BJ (cell line): ENCODE measurements around the gene CLASRP. TPM values are rescaled to one million over a fixed set of nuclear protein-coding genes. Genes with fewer than 3 reads are reported as not detected.
"Not testable (repeated sequence)": the region's sequence is repeated elsewhere in the genome, so short reads cannot be mapped to it uniquely, and the experiment has no call there.

Source experiments
- CTCF ChIA-PET: fragments of 350-600 bp; formaldehyde crosslinking; extraction: SDS; loops from one replicate; lab custom pipeline; 2021; ENCODE audit warnings: antibody characterized with exemption, inconsistent platforms; lab: Yijun Ruan, JAX
- POLR2A ChIA-PET: fragments of 300-600 bp; sonication (Branson Sonifier 250); formaldehyde crosslinking; extraction: SDS; loops from one replicate; lab custom pipeline; 2021; ENCODE audit warnings: antibody characterized with exemption; lab: Charles Lee
- DNase-seq: peaks from one replicate; pipeline ENCODE4 v3.0.0-alpha.2; 2011; ENCODE audit warnings: low read depth
- H3K27me3 ChIP-seq: 2 replicates; pipeline ENCODE4 v1.6.0; 2011; ENCODE audit warnings: low read length; ENCODE audit not compliant: control insufficient read depth, insufficient read depth
- H3K36me3 ChIP-seq: 2 replicates; pipeline ENCODE4 v1.5.1; 2011; ENCODE audit warnings: low read length; ENCODE audit not compliant: control insufficient read depth, insufficient read depth
- H3K4me3 ChIP-seq: 2 replicates; pipeline ENCODE4 v1.5.1; 2011; ENCODE audit warnings: low read depth, mild to moderate bottlenecking, control low read depth, low read length
- polyA plus RNA-seq: library from polyadenylated mRNA; depleted of rRNA; stranded (reverse); fragments of >200 nt; gene quantifications from 2 replicates; pipeline ENCODE4 v1.2.3, GENCODE V29; 2011; rRNA removed
- small RNA-seq: library from RNA; depleted of rRNA; stranded (forward); fragments of <200 nt; gene quantifications from one replicate; pipeline ENCODE3, GENCODE V24; 2012; ENCODE audit warnings: low replicate concordance, low read depth; ENCODE audit not compliant: insufficient read length
- TF ChIP-seq, protein P1 (sequence below): IDR thresholded peaks from 2 replicates; pipeline ENCODE4 v1.5.1; 2011; ENCODE audit warnings: low read depth, mild to moderate bottlenecking, control low read depth, inconsistent platforms, low read length, moderate library complexity; ENCODE audit not compliant: insufficient read depth

CLASRP gene
- polyA plus RNA-seq, 1 experiment = 15.9 TPM

DNA sequence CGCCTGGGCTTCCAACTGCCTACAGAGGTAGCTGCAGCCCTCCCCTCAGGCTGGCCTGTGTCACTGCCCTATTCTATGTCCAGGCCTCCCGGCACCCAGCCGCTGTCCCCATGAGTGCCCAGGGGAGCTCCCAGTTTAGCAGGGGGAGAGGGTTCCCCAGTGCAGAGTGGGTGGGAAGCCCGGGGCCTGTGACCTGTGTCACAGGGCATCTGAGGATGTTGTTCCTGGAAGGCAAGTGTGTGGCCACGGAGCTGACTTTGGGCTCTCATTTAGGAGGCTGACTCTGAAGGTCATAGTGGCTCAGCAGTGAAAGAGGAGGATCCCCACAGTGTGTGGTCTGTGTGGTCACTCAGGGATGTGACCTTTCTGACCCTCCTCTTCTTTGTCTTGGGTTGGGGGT lies 79.3 kb downstream of the CLASRP start:
- CTCF ChIA-PET = interaction anchor here (1.0 kb wide), 1 partner anchor 10 kb away, joined by 3 read pairs; no protein-coding TSS in a partner anchor
- H3K27me3 ChIP-seq = no peaks in the 10 kb centered on the region
- DNase-seq = no peak
- POLR2A ChIA-PET = no interaction called here
- TF ChIP-seq, protein P1, sequence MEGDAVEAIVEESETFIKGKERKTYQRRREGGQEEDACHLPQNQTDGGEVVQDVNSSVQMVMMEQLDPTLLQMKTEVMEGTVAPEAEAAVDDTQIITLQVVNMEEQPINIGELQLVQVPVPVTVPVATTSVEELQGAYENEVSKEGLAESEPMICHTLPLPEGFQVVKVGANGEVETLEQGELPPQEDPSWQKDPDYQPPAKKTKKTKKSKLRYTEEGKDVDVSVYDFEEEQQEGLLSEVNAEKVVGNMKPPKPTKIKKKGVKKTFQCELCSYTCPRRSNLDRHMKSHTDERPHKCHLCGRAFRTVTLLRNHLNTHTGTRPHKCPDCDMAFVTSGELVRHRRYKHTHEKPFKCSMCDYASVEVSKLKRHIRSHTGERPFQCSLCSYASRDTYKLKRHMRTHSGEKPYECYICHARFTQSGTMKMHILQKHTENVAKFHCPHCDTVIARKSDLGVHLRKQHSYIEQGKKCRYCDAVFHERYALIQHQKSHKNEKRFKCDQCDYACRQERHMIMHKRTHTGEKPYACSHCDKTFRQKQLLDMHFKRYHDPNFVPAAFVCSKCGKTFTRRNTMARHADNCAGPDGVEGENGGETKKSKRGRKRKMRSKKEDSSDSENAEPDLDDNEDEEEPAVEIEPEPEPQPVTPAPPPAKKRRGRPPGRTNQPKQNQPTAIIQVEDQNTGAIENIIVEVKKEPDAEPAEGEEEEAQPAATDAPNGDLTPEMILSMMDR = no peak
- H3K4me3 ChIP-seq = no peak overlapping the region
- no peaks in the 10 kb centered on the region; the same call in none of the 2 replicates for H3K36me3 ChIP-seq

GRCh38 chr19:45118591-45119355 lies 79.9 kb downstream of the CLASRP start:
- DNase-seq, POLR2A ChIA-PET, H3K4me3 ChIP-seq, H3K36me3 ChIP-seq, H3K27me3 ChIP-seq: not testable (repeated sequence)
- CTCF ChIA-PET = interaction anchor here (0.6 to 1.0 kb wide), 2 partner anchors 10 to 25 kb away, joined by 3 to 4 read pairs; no protein-coding TSS in a partner anchor

- Histone ChIP-seq H3K4me3 (no peak overlapping the region), H3K27me3 (no peaks in the 10 kb centered on the region), H3K36me3 (no peaks in the 10 kb centered on the region; the same call in none of the 2 replicates)
- CTCF ChIA-PET = interaction anchor here (0.6 kb wide), 1 partner anchor 24 kb away, joined by 4 read pairs; no protein-coding TSS in a partner anchor
- POLR2A ChIA-PET = no interaction called here
- TF ChIP-seq, protein P1 = no peak
- DNase-seq = no peak
These were observed 80.7 kb downstream of the CLASRP start for GRCh38 chr19:45119582-45119981.

Small RNA genes lying within 50 kb of the gene (small RNA-seq; reads per million reads assigned to genes)
- gene RNU6-611P = not detected

Other genes with a start within 250 kb of the CLASRP start
- 4.7 and 8.9 TPM in 2 replicates for gene BCAM, start 229.9 kb upstream of the CLASRP start, polyA plus RNA-seq
- gene NECTIN2, start 192.7 kb upstream of the CLASRP start, polyA plus RNA-seq = 80.6 and 107 TPM in 2 replicates
- 27.7 and 46.8 TPM in 2 replicates for gene TOMM40, start 147.8 kb upstream of the CLASRP start, polyA plus RNA-seq
- 2.8 and 3.6 TPM in 2 replicates for gene APOE, start 133.2 kb upstream of the CLASRP start, polyA plus RNA-seq
- 3.8 and 4.9 TPM in 2 replicates for gene APOC1, start 124.4 kb upstream of the CLASRP start, polyA plus RNA-seq
- gene APOC4, start 96.8 kb upstream of the CLASRP start, polyA plus RNA-seq = not detected in 2 replicates
- not detected in 2 replicates for gene APOC2, start 93.0 kb upstream of the CLASRP start, polyA plus RNA-seq
- 65.2 and 127 TPM in 2 replicates for gene CLPTM1, start 83.7 kb upstream of the CLASRP start, polyA plus RNA-seq
- gene RELB, start 37.6 kb upstream of the CLASRP start, polyA plus RNA-seq = 6.7 and 11.6 TPM in 2 replicates
- gene ZNF296, start 37.4 kb downstream of the CLASRP start, polyA plus RNA-seq = 0.09 TPM in 1 of 2 replicates, not detected in the other
- 17.0 and 25.0 TPM in 2 replicates for gene GEMIN7, start 40.2 kb downstream of the CLASRP start, polyA plus RNA-seq
- gene PPP1R37, start 54.1 kb downstream of the CLASRP start, polyA plus RNA-seq = 10.8 and 16.1 TPM in 2 replicates
- gene NKPD1, start 121.9 kb downstream of the CLASRP start, polyA plus RNA-seq = 0.02 and 0.05 TPM in 2 replicates
- 9.7 and 15.0 TPM in 2 replicates for gene TRAPPC6A, start 139.2 kb downstream of the CLASRP start, polyA plus RNA-seq
- gene BLOC1S3, start 139.7 kb downstream of the CLASRP start, polyA plus RNA-seq = 7.1 and 8.3 TPM in 2 replicates
- gene EXOC3L2, start 206.4 kb downstream of the CLASRP start, polyA plus RNA-seq = 0.04 TPM in 1 of 2 replicates, not detected in the other
- 10.9 and 17.1 TPM in 2 replicates for gene MARK4, start 212.2 kb downstream of the CLASRP start, polyA plus RNA-seq